Measurements from ENCODE around the gene TMTC2.

TMTC2 gene

GRCh38 chr12:83039413-83039812, 352.7 kb downstream of the TMTC2 start:
- DNase-seq, result no peak

DNA sequence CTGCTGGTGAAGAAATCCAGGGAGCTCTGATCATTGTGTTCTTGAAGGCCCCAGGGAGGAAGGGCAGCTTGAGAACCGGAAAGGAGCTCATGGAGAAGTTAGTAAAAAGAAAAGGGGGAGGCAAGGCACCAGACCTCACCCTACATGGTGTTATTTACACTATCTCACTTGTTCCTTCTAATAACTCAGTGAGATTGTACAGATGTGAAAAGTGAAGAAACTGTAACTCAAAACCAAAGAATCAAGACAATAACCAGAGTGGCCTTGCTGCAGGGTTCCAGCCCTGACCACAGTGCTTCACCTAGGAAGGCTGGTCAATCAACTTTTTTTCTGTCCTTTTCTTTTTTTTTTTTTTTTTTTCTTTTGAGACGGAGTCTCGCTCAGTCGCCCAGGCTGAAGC, 353.6 kb downstream of the TMTC2 start:
- DNase-seq, result no peak

DNA sequence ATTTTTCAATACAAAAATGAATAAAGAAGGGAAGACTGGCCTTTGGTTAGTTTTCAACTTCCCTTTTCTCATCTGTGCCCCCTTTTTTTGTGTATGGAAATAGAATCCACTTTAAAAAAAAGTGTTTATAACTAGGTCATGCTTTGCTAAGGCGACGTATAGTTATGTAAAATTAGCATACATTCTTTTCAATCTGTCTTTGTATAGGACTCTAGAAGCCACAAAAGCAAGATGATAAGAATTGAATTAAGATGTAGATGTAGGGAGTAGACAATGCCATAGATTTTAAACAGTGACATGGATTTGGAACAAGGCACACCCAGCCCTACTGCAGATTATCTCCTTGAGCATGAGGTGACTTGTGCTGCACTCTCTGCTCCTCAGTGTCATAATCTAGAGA, 354.3 kb downstream of the TMTC2 start:
- no peak for DNase-seq

DNA sequence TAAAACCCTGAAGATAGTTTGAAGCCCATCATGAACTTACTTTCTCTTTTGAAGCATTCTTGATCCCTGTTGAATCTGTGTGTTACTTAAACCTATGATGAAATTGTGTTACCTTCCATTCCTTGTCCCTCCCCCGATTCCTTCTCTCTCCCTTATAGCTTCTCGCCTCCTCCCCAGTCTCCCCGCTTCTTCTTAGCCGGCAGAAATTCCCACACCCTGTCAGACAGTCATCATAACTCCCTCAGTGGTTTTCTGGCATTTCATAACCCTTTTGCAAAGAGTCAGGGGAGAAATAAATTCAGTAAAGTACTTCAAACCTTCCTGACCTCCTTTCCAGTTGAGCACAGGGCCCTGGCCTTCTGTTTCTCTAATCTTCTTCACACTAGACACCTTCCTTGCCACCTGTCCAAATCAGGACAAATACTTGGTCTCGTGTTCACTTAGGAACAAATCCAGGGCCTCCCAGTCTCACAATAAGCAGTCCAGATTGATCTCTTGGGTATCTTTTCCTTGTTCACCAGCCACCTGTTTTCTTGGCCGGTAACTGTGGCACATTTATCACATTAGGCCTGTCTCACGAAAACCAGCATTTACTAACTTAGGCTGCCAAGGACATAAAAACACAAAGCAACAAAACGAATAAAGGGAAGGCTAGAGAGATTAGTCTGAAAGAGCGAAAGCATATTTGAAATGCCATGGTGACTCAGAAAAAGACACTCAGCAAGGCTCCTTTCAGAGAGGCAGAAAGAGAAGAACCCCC, 355.9 kb downstream of the TMTC2 start:
- no peak for DNase-seq

DNA sequence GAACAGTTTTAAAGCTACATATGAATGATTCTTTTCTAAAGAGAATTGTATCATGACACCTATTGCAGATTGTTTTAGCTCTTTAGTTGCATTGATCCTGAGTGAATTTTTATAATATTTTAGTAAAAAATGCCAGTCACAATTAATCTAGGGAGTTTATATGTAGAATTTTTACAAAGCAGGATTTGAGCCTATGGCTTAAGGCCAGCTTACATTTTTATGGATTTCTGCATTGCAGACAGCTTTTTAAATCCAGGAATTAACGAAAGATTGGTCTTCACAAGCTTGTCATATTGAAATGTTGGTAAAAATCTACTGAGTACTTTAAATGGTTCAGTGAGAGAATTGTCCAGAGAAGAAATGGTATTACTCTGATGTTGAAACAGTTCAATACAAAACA, 358.0 kb downstream of the TMTC2 start:
- no peak for DNase-seq

DNA sequence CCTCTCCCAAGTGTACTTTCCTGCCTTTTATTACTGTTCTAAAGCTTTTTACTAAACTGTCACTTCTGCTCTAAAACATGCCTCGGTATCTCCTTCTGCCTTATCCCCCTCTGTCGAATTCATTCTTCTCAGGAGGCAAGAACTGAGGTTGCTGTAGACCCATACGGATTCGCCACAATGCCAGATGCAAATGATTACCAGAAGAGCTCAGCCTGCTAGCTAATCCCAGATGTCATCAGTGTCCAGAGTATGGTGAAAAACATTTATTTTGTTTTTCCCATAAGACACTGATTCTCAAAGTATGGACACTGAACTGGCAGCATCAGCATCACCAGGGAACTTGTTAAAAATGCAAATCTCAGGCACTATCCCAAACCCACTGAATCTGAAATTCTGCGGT, 359.3 kb downstream of the TMTC2 start:
- DNase-seq, result no peak

DNA sequence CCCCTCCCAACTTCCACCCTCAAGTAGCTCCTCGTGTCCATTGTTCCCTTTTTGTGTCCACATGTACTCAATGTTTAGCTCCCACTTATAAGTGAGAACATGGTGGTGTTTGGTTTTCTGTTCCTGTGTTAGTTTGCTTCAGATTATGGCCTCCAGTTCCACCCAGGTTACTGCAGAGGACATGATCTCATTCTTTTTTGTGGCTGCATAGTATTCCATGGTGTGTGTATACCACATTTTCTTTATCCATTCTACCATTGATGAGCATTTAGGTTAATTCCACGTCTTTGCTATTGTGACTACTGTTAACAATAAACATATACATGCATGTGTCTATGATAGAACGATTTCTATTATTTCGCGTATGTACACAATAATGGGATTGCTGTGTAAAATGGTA, 362.6 kb downstream of the TMTC2 start:
- no peak for DNase-seq

DNA sequence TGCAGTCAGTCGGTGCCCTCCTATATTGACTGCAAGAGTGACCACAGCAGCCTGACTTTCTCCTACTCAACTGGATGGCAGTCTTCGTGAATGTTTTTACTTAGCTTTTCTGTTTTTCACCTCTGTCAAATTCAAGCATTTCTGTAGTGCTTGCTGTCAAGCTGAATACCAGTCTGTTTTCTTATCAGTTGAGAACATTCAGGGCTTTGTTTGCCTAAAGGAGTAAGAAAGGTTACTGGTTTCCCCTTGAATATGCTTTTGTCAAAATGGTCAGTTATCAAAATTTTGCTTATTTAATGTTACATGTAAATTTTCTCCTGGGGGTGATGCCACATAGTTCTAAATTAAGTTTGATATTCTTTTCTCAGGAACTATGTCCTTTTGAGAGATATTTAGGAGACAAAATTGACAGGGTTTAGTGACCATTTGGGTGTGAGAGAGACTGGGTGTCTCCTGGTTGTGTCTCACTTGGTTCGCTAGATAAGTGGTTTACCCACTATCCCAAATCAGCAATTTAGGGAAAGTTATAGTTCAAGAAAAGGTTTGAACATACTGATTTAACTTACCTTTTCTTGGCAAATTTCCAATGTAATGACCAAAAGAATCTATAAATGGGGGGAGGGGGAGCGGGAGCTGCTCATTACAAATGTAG, 366.3 kb downstream of the TMTC2 start:
- no peak for DNase-seq

- DNase-seq, result no peak
Observed at GRCh38 chr12:83057436-83057835, 370.7 kb downstream of the TMTC2 start.

DNA sequence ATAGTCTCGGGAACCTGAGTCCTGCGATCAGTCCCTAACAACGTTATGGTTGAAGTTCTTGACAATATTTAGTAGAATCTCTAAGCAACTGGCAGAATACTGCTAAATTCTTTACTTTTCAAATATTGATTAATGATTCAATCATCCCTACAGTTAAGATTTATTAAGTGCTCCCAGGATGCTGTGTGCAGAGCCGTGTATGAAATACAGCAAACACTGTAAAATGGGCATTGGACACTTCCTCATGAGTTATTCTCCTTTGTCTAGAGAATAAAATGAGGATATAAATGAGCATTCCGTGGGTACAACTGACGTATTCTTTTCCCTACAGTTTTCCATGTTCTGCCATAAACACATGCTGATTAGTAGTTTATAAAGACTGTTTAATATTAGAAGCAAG, 372.4 kb downstream of the TMTC2 start:
- DNase-seq, result no peak

DNA sequence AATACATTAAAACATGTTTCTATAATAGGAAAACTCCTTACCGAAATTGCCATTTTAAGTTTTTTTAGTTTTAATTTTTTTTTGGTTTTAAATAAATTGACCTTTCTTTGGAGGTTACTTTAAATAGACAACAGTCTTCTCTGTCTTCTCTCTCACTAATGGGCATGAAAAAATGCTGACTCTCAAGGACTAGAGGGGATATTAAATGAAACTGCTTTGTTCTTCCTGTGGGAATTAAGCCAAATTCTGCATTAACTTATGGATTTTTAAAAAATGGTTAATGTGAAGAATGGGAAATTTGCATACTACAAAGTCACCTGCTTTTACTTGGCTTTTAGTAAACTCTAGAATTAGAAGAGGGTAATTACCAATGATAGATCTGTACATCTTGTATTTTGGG, 378.9 kb downstream of the TMTC2 start:
- no peak for DNase-seq

GRCh38 chr12:83067981-83068380, 381.3 kb downstream of the TMTC2 start:
- DNase-seq, result no peak

DNA sequence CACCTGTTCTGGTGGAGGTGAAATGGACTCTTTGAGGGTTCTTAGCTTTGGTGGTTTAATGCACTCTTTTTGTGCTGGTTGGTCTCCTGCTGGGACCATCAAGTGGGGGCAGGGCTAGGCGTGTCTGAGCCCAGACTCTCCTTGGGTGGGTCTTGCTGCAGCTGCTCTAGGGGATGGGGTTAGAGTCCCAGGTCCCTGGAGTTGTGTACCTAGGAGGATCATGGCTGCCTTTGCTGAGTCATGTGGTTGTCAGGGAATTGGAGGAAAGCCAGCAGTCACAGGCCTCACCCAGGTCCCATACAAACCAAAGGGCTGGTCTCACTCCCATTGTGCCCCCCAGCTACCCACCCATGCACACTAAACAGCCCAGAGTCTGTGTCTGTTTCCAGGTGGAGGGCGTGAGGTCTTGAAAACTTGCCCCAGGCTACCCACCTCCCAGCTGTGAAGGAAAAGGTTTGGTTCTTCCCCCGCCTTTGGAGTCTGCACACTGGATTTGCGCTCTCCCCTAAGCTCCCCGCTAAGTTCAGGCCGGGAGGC, 387.7 kb downstream of the TMTC2 start:
- no peak for DNase-seq

DNA sequence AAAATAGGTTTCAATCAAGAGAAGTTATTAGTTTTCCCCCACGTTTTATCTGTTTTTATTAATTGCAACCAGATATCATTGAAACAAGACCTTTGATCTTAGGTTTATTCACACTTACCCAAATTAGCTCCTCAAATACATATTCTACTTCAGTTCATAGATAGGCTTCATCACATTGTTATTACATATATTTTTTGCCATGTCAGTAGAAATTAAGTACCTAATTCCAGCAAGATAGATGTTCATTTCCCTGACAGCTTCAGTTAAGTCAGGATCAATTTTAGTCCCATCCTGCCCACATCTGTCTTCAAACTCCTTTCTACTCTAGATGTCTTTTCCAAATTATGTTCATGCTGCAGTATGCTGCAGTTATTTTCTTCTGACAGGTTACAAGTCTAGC, 388.8 kb downstream of the TMTC2 start:
- no peak for DNase-seq

GRCh38 chr12:83077041-83077440, 390.3 kb downstream of the TMTC2 start:
- no peak for DNase-seq

DNA sequence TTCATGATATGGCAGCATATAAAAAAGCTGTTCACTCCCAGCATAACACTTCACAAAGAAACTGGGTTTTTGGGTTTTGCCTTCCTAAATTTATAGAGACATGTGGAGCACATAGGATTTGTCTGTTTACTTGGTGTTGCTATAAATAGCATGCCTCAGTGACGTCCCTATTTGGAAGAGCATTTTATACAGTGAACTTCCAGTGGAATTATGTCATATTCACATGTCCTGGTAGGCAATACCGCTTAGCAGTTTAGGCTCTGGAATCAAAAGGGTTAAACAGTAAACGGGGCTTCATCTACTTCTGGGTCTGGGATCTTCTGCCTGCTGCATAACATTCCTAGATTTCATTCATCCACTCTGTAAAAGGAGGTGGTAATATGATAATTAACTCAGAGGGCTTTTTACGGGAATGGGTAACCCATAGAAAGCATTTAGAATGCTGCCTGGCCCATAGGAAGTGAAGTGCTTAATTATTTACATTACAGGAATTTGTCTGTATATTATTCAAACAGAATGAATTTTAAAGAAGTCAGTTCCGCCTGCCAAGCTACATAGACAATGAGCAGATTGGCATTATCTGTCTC, 396.1 kb downstream of the TMTC2 start:
- no peak for DNase-seq

DNA sequence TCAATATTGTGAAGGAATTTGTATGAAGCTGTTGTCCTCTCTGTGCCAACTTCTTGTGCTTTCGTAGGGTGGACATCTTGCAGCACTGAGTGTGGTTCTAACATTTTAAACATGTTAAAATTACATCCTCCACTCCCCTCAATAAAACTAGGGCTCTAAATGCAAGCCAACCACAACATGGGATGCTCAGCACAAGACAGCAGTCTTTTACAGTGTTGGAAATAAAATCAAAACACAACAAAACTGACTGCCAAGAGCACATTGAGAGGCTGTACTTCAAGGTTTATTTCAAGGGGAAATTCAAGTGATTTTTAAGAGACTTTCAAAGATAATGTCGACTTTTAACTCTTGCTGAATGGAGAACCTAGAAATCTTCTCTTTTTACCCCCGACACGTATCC, 396.9 kb downstream of the TMTC2 start:
- no peak for DNase-seq

DNA sequence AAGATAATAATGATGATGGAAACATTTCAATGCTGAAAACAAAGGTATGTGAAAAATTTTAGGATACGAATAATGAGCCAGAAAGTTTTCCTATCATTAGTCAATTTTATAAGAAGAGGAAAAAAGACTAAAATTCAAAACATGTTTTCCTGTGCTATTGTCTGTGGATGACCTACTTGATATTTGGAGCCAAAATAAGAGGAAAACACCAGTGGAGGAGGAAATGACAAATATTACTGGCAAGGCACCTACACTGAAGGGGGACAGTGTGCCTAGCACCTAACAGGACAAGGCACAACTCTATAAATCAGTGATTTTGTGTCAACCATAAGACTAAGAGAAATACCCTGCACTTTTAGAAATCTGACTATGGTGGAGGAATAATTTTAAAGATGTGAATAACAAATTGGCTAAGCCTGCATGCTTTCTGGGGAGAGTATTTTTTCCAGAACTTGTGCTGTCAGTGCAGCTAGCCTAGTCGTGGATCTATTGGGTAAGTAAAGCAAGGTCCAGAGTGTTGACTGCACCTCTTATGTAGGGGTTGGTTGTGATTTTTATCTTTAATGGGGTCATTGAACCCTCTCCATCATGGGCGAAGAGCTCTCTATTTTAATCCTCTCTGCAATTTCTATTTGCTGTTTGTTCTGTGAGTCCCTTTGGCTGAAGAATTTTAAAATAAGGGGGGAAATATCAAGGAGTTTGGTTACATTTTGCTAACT, 398.0 kb downstream of the TMTC2 start:
- DNase-seq, result no peak

DNA sequence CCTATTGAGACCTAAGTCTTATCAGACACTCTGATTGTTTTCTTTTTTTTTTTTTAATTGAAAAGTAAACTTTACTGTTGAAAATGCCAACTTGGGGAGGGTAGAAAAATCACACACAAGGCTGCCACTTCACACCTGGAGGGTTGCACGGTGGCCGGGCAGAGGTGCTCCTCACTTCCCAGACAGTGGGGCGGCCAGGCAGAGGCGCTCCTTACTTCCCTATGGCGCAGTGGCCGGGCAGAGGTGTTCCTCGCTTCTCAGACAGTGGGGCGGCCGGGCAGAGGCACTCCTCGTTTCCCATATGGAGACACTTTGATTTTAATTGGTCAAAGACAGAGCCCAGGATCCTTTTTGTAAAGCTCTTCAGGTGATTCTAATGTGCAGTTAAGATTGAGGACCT, 399.3 kb downstream of the TMTC2 start:
- DNase-seq, result no peak

DNA sequence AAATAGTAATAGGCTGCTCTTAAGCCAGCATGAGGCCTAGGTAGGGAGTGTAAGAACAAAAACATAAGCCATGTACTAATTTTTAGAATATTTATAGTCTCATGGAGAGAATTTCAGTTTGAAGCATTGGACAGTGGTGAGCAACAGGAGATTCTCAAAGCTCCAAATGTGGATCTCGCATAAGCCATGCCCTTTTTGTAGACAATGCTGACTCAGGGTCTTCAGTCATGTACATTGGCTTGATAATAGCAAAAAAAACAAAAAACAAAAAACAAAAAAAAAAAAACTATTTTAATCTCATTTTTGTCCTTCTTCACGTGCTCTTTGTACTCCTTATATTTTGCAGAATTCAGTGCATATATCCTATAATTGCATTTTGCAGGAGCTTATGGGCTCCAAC, 402.9 kb downstream of the TMTC2 start:
- no peak for DNase-seq

GRCh38 chr12:83092129-83092528, 405.4 kb downstream of the TMTC2 start:
- DNase-seq, result no peak

DNA sequence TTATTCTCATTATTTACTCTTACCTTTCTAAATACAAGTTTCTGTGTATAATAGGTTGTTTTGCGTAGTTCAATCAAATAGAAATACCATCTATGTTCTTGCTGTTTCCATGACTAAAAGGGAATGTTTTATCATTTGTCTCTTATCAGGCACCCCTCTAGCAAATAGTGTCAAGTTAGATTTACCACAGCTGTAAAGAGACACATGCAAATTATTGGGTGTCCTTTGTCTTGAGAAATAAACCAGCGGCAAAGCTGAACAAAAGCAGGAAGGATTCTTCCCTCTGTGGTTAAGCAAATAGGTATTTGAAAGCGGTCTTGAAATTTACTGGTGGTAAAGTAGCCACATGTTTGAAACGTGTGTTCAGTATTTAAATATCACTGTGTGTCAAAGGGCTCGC, 405.9 kb downstream of the TMTC2 start:
- no peak for DNase-seq

DNA sequence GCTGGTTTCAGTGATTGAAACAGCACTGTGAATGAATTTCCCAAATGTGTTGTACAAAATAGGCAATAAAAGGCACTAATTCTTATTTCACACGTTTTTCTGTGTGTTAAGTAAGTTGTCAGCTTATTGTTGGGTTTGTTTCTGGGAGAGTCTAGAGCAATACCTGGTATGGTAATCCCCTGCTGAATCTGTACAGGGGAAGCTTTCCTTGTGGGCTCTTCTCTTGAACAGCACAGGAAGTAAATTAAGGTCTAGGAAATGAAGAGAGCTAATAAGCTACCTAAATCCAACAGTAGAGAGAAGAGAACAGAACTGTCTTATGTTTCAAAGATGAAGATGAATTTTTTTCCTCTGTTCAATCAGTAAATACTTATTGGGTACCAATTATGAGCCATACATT, 406.7 kb downstream of the TMTC2 start:
- DNase-seq, result no peak

All from KG1 (cell line).